ENCODE data around the gene TSKS.
"Not testable (repeated sequence)": the region's sequence is repeated elsewhere in the genome, so short reads cannot be mapped to it uniquely, and the experiment has no call there.

The TSKS gene

DNA sequence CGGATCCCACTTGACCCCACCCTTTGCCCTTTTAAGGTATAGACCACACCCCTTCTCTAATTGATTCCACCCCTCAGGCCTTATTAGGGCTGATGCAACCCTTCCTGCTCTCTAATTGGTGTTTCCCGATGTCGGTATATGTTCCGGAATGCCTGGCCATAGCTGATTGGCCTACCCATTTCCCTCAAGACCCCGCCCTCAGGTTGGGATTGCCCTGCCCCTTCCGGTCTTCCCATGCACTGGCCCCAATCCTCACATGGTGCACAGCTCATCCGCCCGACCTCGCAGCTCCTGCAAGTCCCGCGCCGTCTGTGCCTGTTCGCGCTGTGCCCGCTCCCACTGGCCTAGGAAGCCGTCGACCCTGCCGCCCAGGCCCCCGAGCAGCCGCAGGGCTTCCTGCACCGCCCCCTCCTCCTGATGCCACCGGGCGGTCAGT lies 18.1 kb downstream of the TSKS start:
- Mint-ChIP-seq H3K36me3 (ENCODE audit: low read depth) (no peaks in the 10 kb centered on the region), H3K4me1 (ENCODE audit: low read depth) (peaks cover 32% of the 10 kb centered on the region), H3K27ac (no peak overlapping the region), H3K9me3 (no peaks in the 10 kb centered on the region), H3K27me3 (peaks cover 8% of the 10 kb centered on the region), H3K4me3 (no peak overlapping the region)
- intact Hi-C loops (cut with micrococcal nuclease) = no loop called here

DNA sequence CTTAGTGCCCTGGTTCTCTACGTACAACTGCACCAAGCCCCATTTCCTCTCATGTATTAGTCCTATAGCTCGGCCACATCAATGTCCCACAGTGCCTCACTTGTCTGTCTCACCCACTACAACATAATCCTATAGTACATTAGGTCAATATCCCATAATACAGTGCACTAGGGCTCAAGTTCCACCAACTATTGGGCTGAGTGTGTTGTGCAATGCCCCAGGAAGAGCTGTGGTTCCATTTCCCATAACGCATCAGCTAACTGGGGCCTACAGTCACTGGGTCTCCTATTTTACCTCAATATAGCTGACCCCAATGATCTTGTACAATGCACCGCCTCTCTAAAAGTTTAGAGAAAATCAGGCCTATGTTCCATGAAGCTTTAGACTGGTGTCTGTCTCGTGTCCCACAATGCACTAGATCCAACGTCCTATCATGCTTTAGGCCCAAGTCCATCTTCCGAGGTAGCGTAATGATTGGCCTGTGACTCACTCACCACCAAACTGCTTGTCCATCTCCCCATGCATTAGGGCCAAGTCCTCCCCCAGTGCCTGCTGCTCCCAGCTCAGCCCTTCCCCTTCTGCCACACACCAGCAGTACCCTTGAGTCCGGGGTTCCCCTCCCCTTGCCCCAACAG lies 21.8 kb downstream of the TSKS start:
- H3K4me3 Mint-ChIP-seq = no peak overlapping the region
- peaks cover 2% of the 10 kb centered on the region for H3K27me3 Mint-ChIP-seq
- peaks cover 20% of the 10 kb centered on the region for H3K4me1 Mint-ChIP-seq (ENCODE audit: low read depth)
- no peaks in the 10 kb centered on the region for H3K36me3 Mint-ChIP-seq (ENCODE audit: low read depth)
- H3K27ac Mint-ChIP-seq = no peak overlapping the region
- intact Hi-C loops (cut with micrococcal nuclease) = no loop called here
- no peaks in the 10 kb centered on the region for H3K9me3 Mint-ChIP-seq

DNA sequence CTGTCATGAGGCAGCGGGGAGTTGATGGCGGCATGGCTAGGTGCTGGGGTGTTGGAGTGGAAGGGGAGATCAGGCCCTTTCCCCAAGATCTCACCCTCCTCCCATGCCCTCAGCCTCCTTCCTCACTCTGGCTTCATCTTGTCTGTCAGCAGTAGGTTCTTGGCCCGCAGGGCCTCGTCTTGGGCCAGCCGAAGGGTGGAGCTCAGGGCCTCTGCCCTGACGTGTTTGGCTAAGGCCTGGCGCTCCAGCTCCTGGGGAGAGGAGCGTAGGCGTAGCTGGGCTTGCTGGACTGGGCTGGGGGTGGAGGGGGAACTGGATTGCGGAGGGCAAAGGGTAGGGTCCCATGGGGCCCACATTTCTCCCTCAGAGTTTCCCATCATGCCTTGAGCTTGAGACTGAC lies 23.2 kb downstream of the TSKS start:
- Mint-ChIP-seq H3K36me3 (ENCODE audit: low read depth) (no peaks in the 10 kb centered on the region), H3K27ac (no peak overlapping the region), H3K4me3 (no peak overlapping the region), H3K9me3 (no peaks in the 10 kb centered on the region), H3K27me3 (no peaks in the 10 kb centered on the region), H3K4me1 (ENCODE audit: low read depth) (peaks cover 13% of the 10 kb centered on the region)
- intact Hi-C loops (cut with micrococcal nuclease) = no loop called here

DNA sequence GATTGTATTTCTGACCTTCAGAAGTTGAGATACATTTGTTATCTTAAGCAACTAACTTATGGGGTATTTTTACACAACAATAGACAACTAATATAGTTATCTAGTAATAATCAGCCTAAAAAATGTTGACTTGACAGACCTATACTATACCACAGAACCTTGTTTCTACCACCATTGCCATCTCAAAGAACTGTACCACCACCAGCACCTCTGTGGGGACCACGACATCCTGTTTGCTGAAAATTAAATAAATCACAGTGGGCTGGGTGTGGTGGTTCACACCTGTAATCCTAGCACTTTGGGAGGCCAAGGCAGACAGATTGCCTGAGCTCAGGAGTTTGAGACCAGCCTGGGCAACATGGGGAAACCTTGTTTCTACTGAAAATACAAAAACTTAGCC lies 24.0 kb downstream of the TSKS start:
- Mint-ChIP-seq H3K27ac (no peak overlapping the region), H3K4me1 (ENCODE audit: low read depth) (peaks cover 13% of the 10 kb centered on the region), H3K27me3 (no peaks in the 10 kb centered on the region), H3K36me3 (ENCODE audit: low read depth) (no peaks in the 10 kb centered on the region), H3K4me3 (no peak overlapping the region), H3K9me3 (no peaks in the 10 kb centered on the region)
- intact Hi-C loops (cut with micrococcal nuclease) = no loop called here

DNA sequence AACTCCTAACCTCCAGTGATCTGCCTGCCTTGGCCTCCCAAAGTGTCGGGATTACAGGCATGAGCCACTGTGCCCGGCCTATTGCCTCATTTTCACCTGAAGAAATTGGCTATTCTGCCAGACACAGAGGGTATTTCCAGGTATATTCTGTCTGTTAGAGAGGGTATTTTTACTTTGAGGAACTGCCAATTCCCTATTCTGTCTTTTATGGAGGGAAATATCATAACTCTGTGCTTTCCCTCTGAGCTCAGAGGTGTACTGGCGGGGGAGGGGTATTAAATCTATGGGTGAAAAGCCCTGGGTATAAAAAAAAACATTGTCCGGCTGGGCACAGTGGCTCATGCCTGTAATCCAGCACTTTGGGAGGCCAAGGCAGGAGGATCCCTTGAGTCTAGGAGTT lies 24.8 kb downstream of the TSKS start:
- no peaks in the 10 kb centered on the region for H3K36me3 Mint-ChIP-seq (ENCODE audit: low read depth)
- no peak overlapping the region for H3K27ac Mint-ChIP-seq
- no peak overlapping the region for H3K4me3 Mint-ChIP-seq

DNA sequence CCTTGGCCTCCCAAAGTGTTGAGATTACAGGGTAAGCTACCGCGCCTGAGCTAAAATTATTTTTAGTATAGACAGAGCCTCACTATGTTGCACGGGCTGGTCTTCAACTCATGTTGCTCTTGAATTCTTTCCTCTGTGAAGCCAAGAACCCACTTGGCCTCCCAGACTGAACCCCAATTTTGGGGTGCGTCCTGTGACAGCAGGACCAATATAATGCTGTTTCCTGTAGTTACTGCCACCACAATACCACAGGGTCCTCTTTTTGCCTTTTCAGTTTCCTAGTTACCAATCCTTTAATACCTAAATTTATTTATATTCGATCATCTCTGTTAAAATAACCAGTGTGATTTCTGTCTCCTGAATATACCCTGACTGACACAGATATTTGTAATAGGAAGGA lies 32.9 kb downstream of the TSKS start:
- peaks cover 6% of the 10 kb centered on the region for H3K4me1 Mint-ChIP-seq (ENCODE audit: low read depth)
- peaks cover 5% of the 10 kb centered on the region for H3K27me3 Mint-ChIP-seq
- no peak overlapping the region for H3K4me3 Mint-ChIP-seq
- H3K36me3 Mint-ChIP-seq (ENCODE audit: low read depth) = no peaks in the 10 kb centered on the region
- intact Hi-C loops (cut with micrococcal nuclease) = no loop called here
- H3K27ac Mint-ChIP-seq = no peak overlapping the region
- no peaks in the 10 kb centered on the region for H3K9me3 Mint-ChIP-seq

More for the DNA sequence above, 24.8 kb downstream of the TSKS start:
- Mint-ChIP-seq H3K27me3 (no peaks in the 10 kb centered on the region), H3K9me3 (no peaks in the 10 kb centered on the region), H3K4me1 (ENCODE audit: low read depth) (peaks cover 13% of the 10 kb centered on the region)
- intact Hi-C loops (cut with micrococcal nuclease) = no loop called here

DNA sequence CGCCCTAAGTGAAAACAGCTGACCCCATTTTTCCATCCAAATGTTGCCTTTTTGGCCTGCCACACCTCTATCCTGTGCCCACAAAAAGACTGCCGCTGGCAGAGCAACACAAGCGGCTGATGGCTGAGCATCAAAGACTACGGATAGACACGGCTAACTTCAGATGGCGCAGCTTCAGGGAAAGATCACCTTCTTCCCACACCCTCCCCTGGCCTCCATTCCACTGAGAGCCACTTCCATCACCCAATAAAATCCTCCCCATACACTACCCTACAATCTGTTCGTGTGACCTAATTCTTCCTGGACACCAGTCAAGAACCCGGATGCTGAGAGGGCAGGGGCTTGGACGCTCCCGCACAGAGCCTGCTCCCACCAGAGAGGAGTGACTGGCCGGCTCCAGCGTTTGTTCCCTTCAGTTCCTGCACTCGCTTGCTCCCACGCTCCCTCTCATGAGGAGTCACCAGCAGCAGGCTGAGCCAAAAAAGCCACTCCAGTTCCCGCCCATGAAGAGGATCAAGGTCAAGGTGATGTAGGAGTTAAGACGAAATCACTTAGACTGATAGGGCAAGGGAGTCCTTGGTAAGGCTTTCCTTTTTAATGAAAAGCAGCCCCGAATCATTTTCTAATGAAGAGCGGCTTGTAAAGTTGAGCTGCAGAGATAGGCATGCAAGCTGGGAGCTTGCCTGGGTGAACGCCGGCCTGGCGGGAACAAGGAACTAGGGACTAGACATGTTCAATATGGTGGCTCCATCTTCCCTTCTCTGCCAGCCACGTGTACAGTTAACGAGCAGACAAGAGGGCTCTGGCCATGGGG lies 35.7 kb downstream of the TSKS start:
- no peaks in the 10 kb centered on the region for H3K9me3 Mint-ChIP-seq
- H3K27me3 Mint-ChIP-seq = peaks cover 7% of the 10 kb centered on the region
- H3K27ac Mint-ChIP-seq = no peak overlapping the region
- H3K4me3 Mint-ChIP-seq = no peak overlapping the region
- intact Hi-C loops (cut with micrococcal nuclease) = no loop called here
- no peaks in the 10 kb centered on the region for H3K36me3 Mint-ChIP-seq (ENCODE audit: low read depth)
- H3K4me1 Mint-ChIP-seq (ENCODE audit: low read depth) = peaks cover 6% of the 10 kb centered on the region

DNA sequence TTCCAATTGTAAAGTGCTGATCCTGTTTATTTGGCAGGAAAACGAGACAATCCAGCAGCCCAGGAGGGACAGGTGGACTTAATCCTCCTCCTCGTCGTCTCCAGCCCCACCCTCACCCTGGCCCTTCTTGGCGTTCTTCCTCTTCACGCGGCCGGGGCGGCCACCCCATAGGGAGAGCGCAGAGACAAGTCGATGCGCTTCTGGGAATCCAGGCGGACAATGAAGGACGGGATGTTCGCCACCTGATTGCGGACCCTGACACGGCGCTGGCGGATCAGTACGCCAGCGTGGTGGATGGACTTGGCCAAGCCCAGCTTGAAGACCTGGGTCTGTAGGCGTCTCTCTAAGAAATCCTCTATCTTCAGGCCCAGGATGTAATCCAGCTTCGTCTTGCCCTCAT lies 43.7 kb downstream of the TSKS start:
- H3K4me1 Mint-ChIP-seq (ENCODE audit: low read depth); intact Hi-C loops (cut with micrococcal nuclease); H3K4me3 Mint-ChIP-seq; H3K27me3 Mint-ChIP-seq; H3K36me3 Mint-ChIP-seq (ENCODE audit: low read depth); H3K27ac Mint-ChIP-seq; H3K9me3 Mint-ChIP-seq: not testable (repeated sequence)

DNA sequence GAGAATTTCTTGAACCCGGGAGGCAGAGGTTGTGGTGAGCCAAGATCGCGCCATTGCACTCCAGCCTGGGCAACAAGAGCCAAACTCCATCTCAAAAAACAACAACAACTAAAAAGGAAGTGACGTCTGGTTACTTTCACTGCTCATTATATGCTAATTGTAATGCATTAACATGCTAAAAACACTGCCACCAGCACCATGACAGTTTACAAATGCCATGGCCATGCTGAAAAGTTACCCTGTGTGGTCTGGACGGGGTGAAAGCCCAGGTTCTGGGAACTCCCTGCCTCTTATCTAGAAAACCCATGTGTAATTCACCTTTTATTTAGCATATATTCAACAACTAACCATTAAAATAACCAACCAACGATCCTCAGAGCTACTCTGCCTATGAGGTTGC lies 44.1 kb downstream of the TSKS start:
- intact Hi-C loops (cut with micrococcal nuclease) = no loop called here
- Mint-ChIP-seq H3K27me3 (peaks cover 2% of the 10 kb centered on the region), H3K9me3 (no peaks in the 10 kb centered on the region), H3K4me1 (ENCODE audit: low read depth) (peaks cover 8% of the 10 kb centered on the region), H3K27ac (no peak overlapping the region), H3K36me3 (ENCODE audit: low read depth) (no peaks in the 10 kb centered on the region), H3K4me3 (no peak overlapping the region)

DNA sequence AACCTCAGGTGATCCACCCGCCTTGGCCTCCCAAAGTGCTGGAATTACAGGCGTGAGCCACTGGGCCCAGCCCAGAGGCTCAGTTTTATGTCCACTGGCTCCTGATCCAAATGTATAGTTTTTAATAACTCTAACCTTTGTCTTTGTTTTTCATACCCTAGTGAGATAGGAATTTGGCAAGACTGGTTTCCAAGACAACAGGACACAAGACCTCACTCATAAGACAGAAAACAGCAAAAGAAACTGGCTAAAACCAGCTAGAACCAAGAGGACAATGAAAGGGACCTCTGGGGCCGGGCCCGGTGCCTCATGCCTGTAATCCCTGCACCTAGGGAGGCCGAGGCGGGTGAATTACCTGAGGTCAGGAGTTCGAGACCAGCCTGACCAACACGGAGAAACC lies 44.6 kb downstream of the TSKS start:
- Mint-ChIP-seq H3K36me3 (ENCODE audit: low read depth) (no peaks in the 10 kb centered on the region), H3K27ac (no peak overlapping the region), H3K9me3 (no peaks in the 10 kb centered on the region), H3K4me3 (no peak overlapping the region), H3K27me3 (peaks cover 2% of the 10 kb centered on the region), H3K4me1 (ENCODE audit: low read depth) (peaks cover 8% of the 10 kb centered on the region)
- intact Hi-C loops (cut with micrococcal nuclease) = no loop called here

DNA sequence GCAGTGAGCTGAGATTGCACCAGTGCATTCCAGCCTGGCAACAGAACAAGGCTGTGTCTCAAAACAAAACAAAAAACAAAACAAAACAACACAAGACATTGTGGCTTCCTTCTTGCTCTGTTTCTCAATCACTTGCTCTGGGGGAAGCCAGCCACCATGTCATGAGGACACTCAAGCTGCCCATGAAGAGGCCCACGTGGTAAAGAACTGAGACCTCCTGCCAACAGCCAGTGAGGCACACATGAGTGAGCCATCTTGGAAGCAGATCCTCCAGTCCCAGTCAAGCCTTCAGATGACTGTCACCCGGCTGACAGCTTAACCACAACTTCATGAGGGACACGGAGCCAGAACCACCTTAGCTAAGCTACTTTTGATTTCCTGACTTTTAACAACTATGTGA lies 47.0 kb downstream of the TSKS start:
- Mint-ChIP-seq H3K4me3 (no peak overlapping the region), H3K36me3 (ENCODE audit: low read depth) (no peaks in the 10 kb centered on the region), H3K4me1 (ENCODE audit: low read depth) (peaks cover 19% of the 10 kb centered on the region), H3K9me3 (no peaks in the 10 kb centered on the region), H3K27me3 (peaks cover 3% of the 10 kb centered on the region), H3K27ac (no peak overlapping the region)
- intact Hi-C loops (cut with micrococcal nuclease) = loop anchor here (2.0 kb wide), 1 partner anchor 65 kb away; no protein-coding TSS in a partner anchor

DNA sequence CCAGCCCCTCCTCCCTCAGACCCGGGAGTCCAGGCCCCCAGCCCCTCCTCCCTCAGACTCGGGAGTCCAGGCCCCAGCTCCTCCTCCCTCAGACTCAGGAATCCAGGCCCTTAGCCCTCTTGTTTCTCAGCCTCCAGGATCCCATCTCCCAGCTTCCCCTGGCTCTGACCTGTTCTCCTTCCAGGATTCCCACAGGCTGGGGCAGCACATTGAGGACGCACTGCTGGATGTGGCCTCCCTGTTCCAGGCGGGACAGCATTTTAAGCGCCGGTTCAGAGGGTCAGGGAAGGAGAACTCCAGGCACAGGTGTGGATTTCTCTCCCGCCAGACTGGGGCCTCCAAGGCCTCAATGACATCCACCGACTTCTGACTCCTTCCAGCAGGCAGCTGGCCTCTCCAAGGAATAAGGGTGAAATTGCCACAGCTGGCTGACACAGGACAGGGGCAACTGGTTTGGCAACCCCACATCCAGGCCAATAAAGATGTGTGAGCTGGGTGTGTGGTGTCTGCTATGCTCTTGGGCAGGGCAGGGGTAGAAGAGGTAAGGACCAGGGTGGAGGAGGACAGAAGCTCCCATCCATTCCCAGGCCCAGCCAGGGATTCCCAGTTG lies 49.8 kb downstream of the TSKS start:
- H3K27ac Mint-ChIP-seq = no peak overlapping the region
- peaks cover 19% of the 10 kb centered on the region for H3K4me1 Mint-ChIP-seq (ENCODE audit: low read depth)
- no peak overlapping the region for H3K4me3 Mint-ChIP-seq
- peaks cover 15% of the 10 kb centered on the region for H3K27me3 Mint-ChIP-seq
- intact Hi-C loops (cut with micrococcal nuclease) = no loop called here
- H3K36me3 Mint-ChIP-seq (ENCODE audit: low read depth) = no peaks in the 10 kb centered on the region
- no peaks in the 10 kb centered on the region for H3K9me3 Mint-ChIP-seq

DNA sequence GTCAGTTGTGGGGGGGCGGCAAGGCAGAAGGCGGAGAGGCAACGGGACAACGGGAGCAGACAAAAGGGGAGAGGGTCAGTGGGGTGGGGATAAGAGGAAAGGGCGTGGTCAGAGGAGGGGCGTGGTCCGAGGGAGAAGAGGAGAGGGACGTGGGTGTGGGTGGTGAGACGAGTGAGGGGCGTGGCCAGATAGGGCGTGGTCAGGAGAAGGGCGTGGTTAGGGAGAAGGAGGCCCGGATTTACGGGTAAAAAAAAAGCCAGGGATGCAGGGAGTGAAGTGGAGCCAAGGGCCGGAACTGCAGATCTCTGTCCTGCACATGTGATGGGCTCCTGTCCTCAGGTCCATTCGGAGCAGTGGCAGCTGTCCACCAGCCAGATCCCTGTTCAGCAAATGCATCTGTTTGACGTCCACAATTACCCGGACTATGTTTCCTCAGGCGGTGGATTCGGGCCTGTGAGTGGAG lies 50.7 kb downstream of the TSKS start:
- Mint-ChIP-seq H3K4me1 (ENCODE audit: low read depth) (peaks cover 15% of the 10 kb centered on the region), H3K27me3 (peaks cover 15% of the 10 kb centered on the region), H3K27ac (no peak overlapping the region), H3K9me3 (no peaks in the 10 kb centered on the region), H3K4me3 (no peak overlapping the region), H3K36me3 (ENCODE audit: low read depth) (no peaks in the 10 kb centered on the region)
- intact Hi-C loops (cut with micrococcal nuclease) = no loop called here

DNA sequence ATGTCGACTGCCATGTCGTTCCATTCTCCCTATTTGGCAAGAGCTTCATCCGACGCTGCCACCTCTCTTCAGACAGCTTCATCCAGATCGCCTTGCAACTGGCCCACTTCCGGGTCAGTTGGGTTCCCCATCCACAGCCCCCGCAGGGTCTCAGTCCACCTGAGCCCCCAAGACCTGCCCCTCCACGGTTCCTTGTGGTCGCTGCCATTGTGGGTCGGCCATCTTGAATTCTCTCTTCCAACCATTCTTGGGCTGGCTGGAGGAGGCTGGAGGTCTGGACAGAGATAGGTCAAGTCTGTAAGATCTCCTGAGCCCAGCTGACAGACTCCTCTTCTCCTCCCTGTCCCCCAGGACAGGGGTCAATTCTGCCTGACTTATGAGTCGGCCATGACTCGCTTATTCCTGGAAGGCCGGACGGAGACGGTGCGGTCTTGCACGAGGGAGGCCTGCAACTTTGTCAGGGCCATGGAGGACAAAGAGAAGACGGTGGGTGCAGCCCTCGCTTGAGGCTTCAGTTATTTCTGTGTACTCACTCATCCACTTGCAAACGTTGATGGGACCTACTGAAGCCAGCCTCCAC lies 52.6 kb downstream of the TSKS start:
- peaks cover 12% of the 10 kb centered on the region for H3K4me1 Mint-ChIP-seq (ENCODE audit: low read depth)
- H3K36me3 Mint-ChIP-seq (ENCODE audit: low read depth) = no peaks in the 10 kb centered on the region
- H3K9me3 Mint-ChIP-seq = no peaks in the 10 kb centered on the region
- H3K27ac Mint-ChIP-seq = no peak overlapping the region
- no peak overlapping the region for H3K4me3 Mint-ChIP-seq
- intact Hi-C loops (cut with micrococcal nuclease) = no loop called here
- H3K27me3 Mint-ChIP-seq = peaks cover 17% of the 10 kb centered on the region

Data from dendritic cell treated with granulocyte-macrophage colony-stimulating factor and Interleukin-4, amounts not matched to agents 40 ng/mL and 50 ng/mL, for 4 days (primary cell).